ENCODE results near the gene CAPRIN2. TPM values are rescaled to one million over a fixed set of nuclear protein-coding genes. Genes with fewer than 3 reads are reported as not detected.

Gene CAPRIN2
- polyA plus RNA-seq (2013), result 25.4 TPM

- WGBS (ENCODE audit: insufficient coverage), result 0% methylated on average over 63 of the region's 72 CpGs
- peak; percentile 93 to 97 (median 94) for DNase-seq
- H3K9me3 ChIP-seq (ENCODE audit: control extremely low read depth in 1 of 5, control insufficient read depth in 4 of 5, insufficient read depth in 2 of 5, low read depth in 1 of 5, low read length in 4 of 5), result no peaks in the 10 kb centered on the region
- H3K4me1 ChIP-seq (ENCODE audit: control extremely low read depth in 1 of 4, control insufficient read depth in 4 of 4, insufficient read depth in 4 of 4, low read length in 3 of 4), result peaks cover 8 to 24% (median 16%) of the 10 kb centered on the region in 4 experiments
- POLR2A ChIA-PET, result interaction anchor here (1.0 to 1.1 kb wide), 2 partner anchors 37 to 43 kb away, joined by 4 read pairs; no protein-coding TSS in a partner anchor
- H3K27me3 ChIP-seq (replicated peaks in 2 of 5; ENCODE audit: control insufficient read depth in 4 of 5, insufficient read depth in 5 of 5, low read length in 4 of 5), result no peaks in the 10 kb centered on the region
- CTCF ChIA-PET, result interaction anchor here (0.6 to 3.8 kb wide), 11 partner anchors 20 to 233 kb away, joined by 3 to 17 read pairs (median 4); no protein-coding TSS in a partner anchor
- H3K36me3 ChIP-seq (ENCODE audit: control insufficient read depth in 4 of 4, insufficient read depth in 4 of 4, low read length in 3 of 4), result no peaks in the 10 kb centered on the region
- H3K4me3 ChIP-seq (ENCODE audit: control insufficient read depth in 1 of 7, extremely low read depth in 1 of 7, insufficient read depth in 4 of 7, low read depth in 2 of 7, low read length in 6 of 7), result peak within 1 kb of the TSS; percentile 71 to 88 (median 83)
- H3K27ac ChIP-seq (ENCODE audit: insufficient read depth in 1 of 2, low read depth in 1 of 2, low read length in 2 of 2, poor library complexity in 1 of 2, severe bottlenecking in 2 of 2), result no peak within 1 kb of the TSS
Measured at GRCh38 chr12:30754750-30755394, at the start of gene CAPRIN2. Gene CAPRIN2 (minus strand): TSS chr12:30754951. CDS start chr12:30753520, 1,431 bp downstream.

- CTCF ChIA-PET, result interaction anchor here (0.7 to 1.0 kb wide), 3 partner anchors 14 to 170 kb away, joined by 3 read pairs; partner anchors contain the start of gene CAPRIN2
- H3K36me3 ChIP-seq (ENCODE audit: control insufficient read depth in 4 of 4, insufficient read depth in 4 of 4, low read length in 3 of 4), result no peaks in the 10 kb centered on the region
- WGBS (ENCODE audit: insufficient coverage), result 80% methylated on average over 2 of the region's 4 CpGs
- H3K27ac ChIP-seq (ENCODE audit: insufficient read depth in 1 of 2, low read depth in 1 of 2, low read length in 2 of 2, poor library complexity in 1 of 2, severe bottlenecking in 2 of 2), result no peak overlapping the region
- no peak overlapping the region for H3K4me3 ChIP-seq (ENCODE audit: control insufficient read depth in 1 of 7, extremely low read depth in 1 of 7, insufficient read depth in 4 of 7, low read depth in 2 of 7, low read length in 6 of 7)
- peaks cover 0 to 23% (median 17%) of the 10 kb centered on the region in 4 experiments for H3K4me1 ChIP-seq (ENCODE audit: control extremely low read depth in 1 of 4, control insufficient read depth in 4 of 4, insufficient read depth in 4 of 4, low read length in 3 of 4)
- DNase-seq, result peak in 1 of 3 donors; percentile 25
- H3K9me3 ChIP-seq (ENCODE audit: control extremely low read depth in 1 of 5, control insufficient read depth in 4 of 5, insufficient read depth in 2 of 5, low read depth in 1 of 5, low read length in 4 of 5), result no peaks in the 10 kb centered on the region
- H3K27me3 ChIP-seq (replicated peaks in 2 of 5; ENCODE audit: control insufficient read depth in 4 of 5, insufficient read depth in 5 of 5, low read length in 4 of 5), result peaks cover 8 to 38% (median 18%) of the 10 kb centered on the region in 5 experiments
- POLR2A ChIA-PET, result interaction anchor here (1.1 kb wide), 1 partner anchor 43 kb away, joined by 4 read pairs; the partner anchor contains the start of gene CAPRIN2
Measured at GRCh38 chr12:30797689-30798088, 42.9 kb upstream of the CAPRIN2 start.

- 15% methylated on average over 14 of the region's 22 CpGs for WGBS (ENCODE audit: insufficient coverage)
- Histone ChIP-seq H3K4me3 (ENCODE audit: control insufficient read depth in 1 of 7, extremely low read depth in 1 of 7, insufficient read depth in 4 of 7, low read depth in 2 of 7, low read length in 6 of 7) (peak overlapping the region in 4 of 7 experiments; percentile 53 to 83 (median 74)), H3K27ac (ENCODE audit: insufficient read depth in 1 of 2, low read depth in 1 of 2, low read length in 2 of 2, poor library complexity in 1 of 2, severe bottlenecking in 2 of 2) (no peak overlapping the region), H3K9me3 (ENCODE audit: control extremely low read depth in 1 of 5, control insufficient read depth in 4 of 5, insufficient read depth in 2 of 5, low read depth in 1 of 5, low read length in 4 of 5) (no peaks in the 10 kb centered on the region), H3K27me3 (replicated peaks in 2 of 5; ENCODE audit: control insufficient read depth in 4 of 5, insufficient read depth in 5 of 5, low read length in 4 of 5) (peaks cover 8 to 38% (median 20%) of the 10 kb centered on the region in 5 experiments), H3K4me1 (ENCODE audit: control extremely low read depth in 1 of 4, control insufficient read depth in 4 of 4, insufficient read depth in 4 of 4, low read length in 3 of 4) (peaks cover 0 to 23% (median 17%) of the 10 kb centered on the region in 4 experiments), H3K36me3 (ENCODE audit: control insufficient read depth in 4 of 4, insufficient read depth in 4 of 4, low read length in 3 of 4) (no peaks in the 10 kb centered on the region)
- POLR2A ChIA-PET, result no interaction called here
- no peak for DNase-seq
- CTCF ChIA-PET, result interaction anchor here (1.1 to 2.8 kb wide), 2 partner anchors 11 to 43 kb away, joined by 3 to 17 read pairs; partner anchors contain the start of gene CAPRIN2
Measured at GRCh38 chr12:30796891-30797371, 42.2 kb upstream of the CAPRIN2 start.

GRCh38 chr12:30796313-30796780 is 41.6 kb upstream of the CAPRIN2 start:
- POLR2A ChIA-PET, result no interaction called here
- CTCF ChIA-PET, result interaction anchor here (1.1 to 2.8 kb wide), 6 partner anchors 9 to 1277 kb away, joined by 3 to 17 read pairs (median 3); partner anchors contain the start of gene CAPRIN2
- Histone ChIP-seq H3K27ac (ENCODE audit: insufficient read depth in 1 of 2, low read depth in 1 of 2, low read length in 2 of 2, poor library complexity in 1 of 2, severe bottlenecking in 2 of 2) (no peak overlapping the region), H3K4me1 (ENCODE audit: control extremely low read depth in 1 of 4, control insufficient read depth in 4 of 4, insufficient read depth in 4 of 4, low read length in 3 of 4) (peaks cover 0 to 23% (median 17%) of the 10 kb centered on the region in 4 experiments), H3K9me3 (ENCODE audit: control extremely low read depth in 1 of 5, control insufficient read depth in 4 of 5, insufficient read depth in 2 of 5, low read depth in 1 of 5, low read length in 4 of 5) (no peaks in the 10 kb centered on the region), H3K27me3 (replicated peaks in 2 of 5; ENCODE audit: control insufficient read depth in 4 of 5, insufficient read depth in 5 of 5, low read length in 4 of 5) (peaks cover 8 to 38% (median 20%) of the 10 kb centered on the region in 5 experiments), H3K4me3 (ENCODE audit: control insufficient read depth in 1 of 7, extremely low read depth in 1 of 7, insufficient read depth in 4 of 7, low read depth in 2 of 7, low read length in 6 of 7) (peak overlapping the region; percentile 31 to 83 (median 63)), H3K36me3 (ENCODE audit: control insufficient read depth in 4 of 4, insufficient read depth in 4 of 4, low read length in 3 of 4) (no peaks in the 10 kb centered on the region)
- WGBS (ENCODE audit: insufficient coverage), result under 1% methylated on average over 36 of the region's 38 CpGs
- peak in 1 of 3 donors; percentile 15 for DNase-seq

GRCh38 chr12:30795410-30796312 is 40.9 kb upstream of the CAPRIN2 start:
- Histone ChIP-seq H3K4me1 (ENCODE audit: control extremely low read depth in 1 of 4, control insufficient read depth in 4 of 4, insufficient read depth in 4 of 4, low read length in 3 of 4) (peaks cover 0 to 23% (median 17%) of the 10 kb centered on the region in 4 experiments), H3K27ac (ENCODE audit: insufficient read depth in 1 of 2, low read depth in 1 of 2, low read length in 2 of 2, poor library complexity in 1 of 2, severe bottlenecking in 2 of 2) (no peak overlapping the region), H3K4me3 (ENCODE audit: control insufficient read depth in 1 of 7, extremely low read depth in 1 of 7, insufficient read depth in 4 of 7, low read depth in 2 of 7, low read length in 6 of 7) (peak overlapping the region; percentile 31 to 83 (median 63)), H3K36me3 (ENCODE audit: control insufficient read depth in 4 of 4, insufficient read depth in 4 of 4, low read length in 3 of 4) (no peaks in the 10 kb centered on the region), H3K9me3 (ENCODE audit: control extremely low read depth in 1 of 5, control insufficient read depth in 4 of 5, insufficient read depth in 2 of 5, low read depth in 1 of 5, low read length in 4 of 5) (no peaks in the 10 kb centered on the region), H3K27me3 (replicated peaks in 2 of 5; ENCODE audit: control insufficient read depth in 4 of 5, insufficient read depth in 5 of 5, low read length in 4 of 5) (peaks cover 8 to 38% (median 20%) of the 10 kb centered on the region in 5 experiments)
- WGBS (ENCODE audit: insufficient coverage), result 4% methylated on average over 63 of the region's 65 CpGs
- ChIA-PET CTCF (interaction anchor here (1.1 to 2.8 kb wide), 6 partner anchors 10 to 1277 kb away, joined by 3 to 17 read pairs (median 3); partner anchors contain the start of gene CAPRIN2), POLR2A (interaction anchor here (0.6 kb wide), 1 partner anchor 24 kb away, joined by 3 read pairs; no protein-coding TSS in a partner anchor)
- peak; percentile 54 to 87 (median 80) for DNase-seq

GRCh38 chr12:30794591-30795409 is 40.0 kb upstream of the CAPRIN2 start:
- DNase-seq, result peak; percentile 36 to 78 (median 58)
- CTCF ChIA-PET, result interaction anchor here (1.4 to 2.8 kb wide), 4 partner anchors 27 to 1276 kb away, joined by 3 to 17 read pairs (median 4); partner anchors contain the start of gene CAPRIN2
- Histone ChIP-seq H3K27ac (ENCODE audit: insufficient read depth in 1 of 2, low read depth in 1 of 2, low read length in 2 of 2, poor library complexity in 1 of 2, severe bottlenecking in 2 of 2) (no peak overlapping the region), H3K4me3 (ENCODE audit: control insufficient read depth in 1 of 7, extremely low read depth in 1 of 7, insufficient read depth in 4 of 7, low read depth in 2 of 7, low read length in 6 of 7) (peak overlapping the region in 3 of 7 experiments; percentile 73 to 83 (median 76)), H3K4me1 (ENCODE audit: control extremely low read depth in 1 of 4, control insufficient read depth in 4 of 4, insufficient read depth in 4 of 4, low read length in 3 of 4) (peaks cover 0 to 23% (median 17%) of the 10 kb centered on the region in 4 experiments), H3K27me3 (replicated peaks in 2 of 5; ENCODE audit: control insufficient read depth in 4 of 5, insufficient read depth in 5 of 5, low read length in 4 of 5) (peaks cover 8 to 38% (median 19%) of the 10 kb centered on the region in 5 experiments), H3K36me3 (ENCODE audit: control insufficient read depth in 4 of 4, insufficient read depth in 4 of 4, low read length in 3 of 4) (no peaks in the 10 kb centered on the region), H3K9me3 (ENCODE audit: control extremely low read depth in 1 of 5, control insufficient read depth in 4 of 5, insufficient read depth in 2 of 5, low read depth in 1 of 5, low read length in 4 of 5) (no peaks in the 10 kb centered on the region)
- 79% methylated on average over 9 of the region's 13 CpGs for WGBS (ENCODE audit: insufficient coverage)
- POLR2A ChIA-PET, result interaction anchor here (0.6 kb wide), 1 partner anchor 23 kb away, joined by 3 read pairs; no protein-coding TSS in a partner anchor

Measured in common myeloid progenitor, CD34-positive (primary cell).